RPMI8226 (cell line): Measurements from ENCODE around the gene KNG1.
"Not testable (repeated sequence)": the region's sequence is repeated elsewhere in the genome, so short reads cannot be mapped to it uniquely, and the experiment has no call there.

Source experiments
- DNase-seq: peaks from one replicate; pipeline ENCODE4 v3.0.0-alpha.2; 2015

KNG1 gene

DNA sequence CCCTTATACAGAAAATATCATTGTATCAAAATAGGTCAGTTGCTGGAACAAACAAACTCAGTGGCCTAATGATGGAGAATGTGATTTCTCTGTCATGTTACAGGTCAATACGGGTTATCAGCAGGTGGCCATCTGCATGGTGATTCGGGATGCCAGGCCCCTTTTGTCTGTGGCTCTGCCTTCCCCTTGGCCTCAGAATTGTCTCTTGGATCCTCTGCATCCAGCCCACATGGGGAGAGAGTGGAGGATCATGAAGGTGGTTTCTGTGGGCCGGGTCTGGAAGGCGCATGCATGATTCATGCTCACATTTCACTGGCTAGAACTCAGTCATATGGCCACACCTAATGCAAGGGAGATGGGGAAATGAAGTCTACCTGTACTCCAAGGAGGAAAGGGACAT is 6.5 kb upstream of the KNG1 start:
- DNase-seq: not testable (repeated sequence)

DNA sequence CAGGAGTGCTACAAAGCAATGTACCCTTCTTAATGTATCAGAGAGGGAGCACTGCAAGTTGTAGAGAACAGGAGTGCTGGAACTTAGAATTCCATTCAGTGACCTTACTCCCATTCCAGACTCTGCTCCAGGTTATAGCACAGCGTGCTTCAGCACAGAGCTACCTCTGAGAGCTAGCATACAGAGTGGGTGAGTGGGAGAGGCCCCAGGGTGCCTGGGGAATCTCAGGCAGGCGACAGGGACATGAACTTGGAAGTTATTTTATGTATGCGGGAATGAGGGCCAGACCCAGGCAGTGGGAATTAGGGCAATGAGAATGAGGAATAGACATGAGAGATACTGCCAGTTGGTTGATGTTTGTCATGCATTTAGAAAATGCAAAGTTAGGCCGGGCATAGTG is 3.7 kb upstream of the KNG1 start:
- DNase-seq: no peak

DNA sequence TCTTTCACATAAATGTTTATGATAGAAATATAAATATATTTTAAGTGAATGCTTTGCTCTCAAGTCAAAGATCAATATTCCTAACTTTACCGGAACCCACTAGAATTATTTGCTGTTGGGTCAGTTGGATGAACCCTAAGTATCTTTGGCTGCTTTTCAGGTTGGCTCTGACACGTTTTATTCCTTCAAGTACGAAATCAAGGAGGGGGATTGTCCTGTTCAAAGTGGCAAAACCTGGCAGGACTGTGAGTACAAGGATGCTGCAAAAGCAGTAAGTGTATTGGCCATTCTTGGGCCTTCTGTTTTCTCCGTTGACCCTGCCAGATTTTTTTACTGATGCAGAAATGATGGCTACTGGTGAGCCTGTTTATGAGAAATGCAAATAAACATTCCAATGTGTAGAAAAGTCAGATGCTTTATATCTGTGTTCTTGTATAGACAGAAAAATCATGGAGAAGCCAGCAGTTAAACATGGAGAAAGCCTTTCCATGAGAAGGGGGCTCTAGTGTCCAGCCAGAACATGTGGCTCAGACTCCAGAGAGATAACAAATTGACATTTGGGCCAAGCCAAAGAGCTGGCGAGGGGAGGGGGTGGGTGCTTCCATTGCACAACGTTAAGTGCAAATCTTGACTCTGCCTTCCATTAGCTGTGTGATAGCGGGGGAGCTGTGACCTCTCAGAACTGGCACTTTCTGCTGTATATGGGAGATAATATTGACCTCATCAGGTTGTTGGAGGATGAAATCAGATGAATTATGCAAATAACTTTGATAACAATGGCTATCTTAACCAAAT is 3.0 kb downstream of the KNG1 start:
- DNase-seq: no peak

DNA sequence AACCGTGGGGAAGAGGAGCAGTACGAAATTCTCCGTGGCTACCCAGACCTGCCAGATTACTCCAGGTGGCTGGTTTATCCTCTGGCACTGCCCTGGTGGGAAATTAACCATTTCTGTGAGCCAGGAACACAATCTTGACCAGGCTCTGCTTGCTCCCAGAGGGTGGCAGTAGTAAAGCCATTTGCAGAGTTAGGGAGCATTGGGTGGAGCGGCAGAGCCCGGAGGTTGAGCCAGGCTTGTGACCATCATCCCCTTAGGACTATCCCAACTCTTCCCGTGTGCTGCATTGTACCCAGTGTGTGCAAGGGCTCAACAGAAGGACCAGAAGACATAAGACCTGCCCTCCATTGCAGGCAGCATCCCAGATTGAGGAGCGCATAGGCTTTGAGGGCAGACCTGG is 5.3 kb downstream of the KNG1 start:
- peak; percentile 9 for DNase-seq

DNA sequence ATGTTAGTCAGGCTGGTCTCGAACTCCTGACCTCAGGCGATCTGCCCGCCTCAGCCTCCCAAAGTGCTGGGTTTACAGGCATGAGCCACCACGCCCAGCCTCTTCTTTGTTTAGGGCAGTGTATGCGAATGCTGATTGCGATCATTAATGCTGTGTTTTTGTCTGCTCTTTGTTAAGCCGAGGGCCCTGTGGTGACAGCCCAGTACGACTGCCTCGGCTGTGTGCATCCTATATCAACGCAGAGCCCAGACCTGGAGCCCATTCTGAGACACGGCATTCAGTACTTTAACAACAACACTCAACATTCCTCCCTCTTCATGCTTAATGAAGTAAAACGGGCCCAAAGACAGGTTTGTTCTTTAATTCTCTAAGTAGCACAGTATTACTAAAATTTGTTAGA is 7.8 kb downstream of the KNG1 start:
- DNase-seq: no peak

DNA sequence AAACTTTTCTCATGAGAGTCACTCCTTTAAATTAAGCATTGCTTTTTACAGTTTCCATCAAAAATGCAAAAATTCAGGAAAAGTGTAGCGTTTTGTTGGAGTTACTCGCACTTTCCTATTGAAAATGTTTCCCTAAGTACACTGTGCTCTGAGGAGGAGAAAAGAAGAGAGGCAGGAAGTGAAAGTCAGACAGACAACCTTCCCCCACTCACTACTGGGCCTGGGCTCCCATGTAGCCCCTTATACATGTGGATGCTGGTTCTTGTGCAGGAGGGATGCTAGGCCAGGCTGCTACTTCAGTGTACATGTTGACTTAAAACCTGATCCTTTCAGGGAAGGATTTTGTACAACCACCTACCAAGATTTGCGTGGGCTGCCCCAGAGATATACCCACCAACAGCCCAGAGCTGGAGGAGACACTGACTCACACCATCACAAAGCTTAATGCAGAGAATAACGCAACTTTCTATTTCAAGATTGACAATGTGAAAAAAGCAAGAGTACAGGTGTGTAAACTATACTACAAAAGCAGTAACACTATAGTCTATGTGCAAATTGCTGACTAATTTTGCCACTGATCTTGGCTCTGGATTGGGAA is 15.1 kb downstream of the KNG1 start:
- DNase-seq: no peak

DNA sequence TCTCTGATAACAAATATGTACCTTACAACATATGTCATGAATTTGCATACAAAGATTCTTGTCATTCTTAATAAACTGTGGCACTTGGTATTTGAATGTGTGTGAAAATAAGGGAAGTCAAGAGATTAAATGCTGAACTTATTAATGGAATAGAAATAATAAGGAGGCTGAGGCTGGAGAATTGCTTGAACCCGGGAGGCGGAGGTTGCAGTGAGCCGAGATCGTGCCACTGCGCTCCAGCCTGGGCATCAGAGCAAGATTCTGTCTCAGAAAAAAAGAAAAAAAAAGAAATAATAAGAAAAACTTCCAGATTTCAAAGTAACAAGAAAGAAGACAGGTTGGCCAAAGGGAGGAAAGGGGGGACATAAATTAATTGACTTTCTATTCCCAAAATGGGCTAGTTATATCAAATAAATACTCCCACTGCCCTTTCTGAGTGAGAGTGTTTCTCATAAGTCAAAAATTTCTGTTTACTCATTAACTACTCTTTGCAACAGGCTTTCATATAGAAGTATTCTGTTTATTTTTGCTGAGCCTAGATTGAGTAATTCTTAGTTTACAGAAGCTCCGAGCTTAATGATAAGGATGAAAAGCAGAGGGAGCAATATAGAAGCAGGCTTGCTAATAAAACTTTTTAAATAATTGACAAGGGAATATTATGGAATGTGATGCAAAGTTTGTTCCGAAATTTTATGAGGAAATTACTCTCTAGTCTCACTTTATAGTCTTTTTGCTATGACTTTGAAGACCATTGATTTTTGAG is 25.6 kb downstream of the KNG1 start:
- DNase-seq: no peak

DNA sequence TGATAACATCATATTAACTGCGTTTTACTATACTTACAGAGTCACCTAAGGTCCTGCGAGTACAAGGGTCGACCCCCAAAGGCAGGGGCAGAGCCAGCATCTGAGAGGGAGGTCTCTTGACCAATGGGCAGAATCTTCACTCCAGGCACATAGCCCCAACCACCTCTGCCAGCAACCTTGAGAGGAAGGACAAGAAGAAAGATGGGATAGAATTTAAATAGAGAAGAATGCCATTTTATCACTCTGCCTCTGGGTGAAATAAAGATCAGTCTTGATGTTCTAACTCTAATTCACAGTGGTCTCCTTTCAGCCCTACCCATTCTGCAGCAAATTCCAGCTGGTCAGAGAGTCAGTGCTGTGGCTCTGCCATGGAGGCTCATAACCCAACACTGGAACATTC is 26.5 kb downstream of the KNG1 start:
- no peak for DNase-seq

DNA sequence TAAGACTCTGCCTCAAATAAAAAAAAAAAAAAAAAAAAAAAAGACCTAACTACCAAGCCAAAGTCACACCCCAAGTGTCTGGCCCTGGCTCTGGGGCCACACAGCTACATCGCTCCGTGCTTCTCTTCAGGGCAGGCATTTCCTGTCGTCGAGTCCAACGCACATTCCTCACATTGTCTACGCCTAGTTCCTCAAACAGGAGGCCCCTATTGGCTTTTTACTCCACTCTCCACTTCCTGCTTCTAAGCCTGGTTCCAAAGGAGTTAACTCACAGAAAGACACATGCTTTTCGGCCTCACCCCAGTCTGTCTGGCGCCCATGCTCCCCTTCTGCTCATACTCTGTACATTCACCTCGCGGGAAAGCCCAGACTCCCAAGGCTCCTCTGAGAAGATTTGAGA is 28.8 kb downstream of the KNG1 start:
- DNase-seq: peak; percentile 33

DNA sequence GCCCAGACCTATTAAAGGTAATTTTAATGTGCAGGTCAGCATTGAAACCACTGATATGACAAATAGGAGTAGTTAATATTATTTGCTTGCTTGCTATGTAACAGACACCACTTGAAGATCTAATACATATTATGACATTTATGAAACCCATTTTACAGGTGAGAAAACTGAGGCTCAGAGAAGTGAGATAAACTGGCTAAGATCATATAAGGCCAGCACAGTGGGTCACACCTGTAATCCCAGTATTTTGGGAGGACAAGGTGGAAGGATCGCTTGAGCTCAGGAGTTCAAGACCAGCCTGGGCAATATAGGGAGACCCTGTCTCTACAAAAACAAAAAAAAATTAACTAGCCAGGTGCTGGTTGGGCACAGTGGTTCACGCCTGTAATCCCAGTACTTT is 33.2 kb downstream of the KNG1 start:
- no peak for DNase-seq

DNA sequence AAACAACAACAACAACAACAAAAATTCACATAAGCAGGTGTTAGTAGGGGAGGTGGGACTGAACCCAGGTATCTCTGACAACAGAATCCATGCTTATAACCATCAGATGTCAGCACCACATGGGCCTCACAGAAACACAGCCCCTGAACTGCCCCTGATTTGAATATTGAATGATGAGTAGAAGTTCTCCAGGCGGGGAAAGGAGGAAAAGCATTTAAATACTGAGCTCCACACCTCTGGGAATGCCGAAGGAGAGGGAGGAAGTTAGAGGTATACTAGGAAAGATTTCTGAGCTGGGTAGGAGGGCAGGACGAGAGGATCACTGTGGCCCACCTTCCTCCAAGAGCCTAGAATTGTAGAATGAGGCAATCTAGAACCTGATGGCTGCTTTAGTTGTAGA is 34.3 kb downstream of the KNG1 start:
- DNase-seq: no peak

DNA sequence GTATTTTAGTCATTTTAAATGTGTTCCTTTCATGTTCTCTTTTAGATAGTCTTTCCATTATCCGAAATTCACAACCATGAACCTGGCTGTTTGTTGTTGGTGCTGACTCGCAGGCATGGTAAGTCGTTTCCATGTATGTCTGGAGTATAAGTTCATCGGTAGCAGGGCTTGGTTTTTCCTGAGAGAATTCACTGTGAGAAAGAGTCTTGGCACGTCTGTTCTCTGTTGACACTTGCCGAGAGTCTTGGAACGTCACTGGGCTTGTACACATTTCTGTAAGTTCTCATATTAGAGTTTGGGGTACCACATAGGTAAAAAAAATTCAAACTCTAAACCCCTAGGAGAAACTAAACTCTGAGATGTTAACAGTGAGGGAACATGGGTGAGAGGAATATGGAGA is 36.8 kb downstream of the KNG1 start:
- no peak for DNase-seq

DNA sequence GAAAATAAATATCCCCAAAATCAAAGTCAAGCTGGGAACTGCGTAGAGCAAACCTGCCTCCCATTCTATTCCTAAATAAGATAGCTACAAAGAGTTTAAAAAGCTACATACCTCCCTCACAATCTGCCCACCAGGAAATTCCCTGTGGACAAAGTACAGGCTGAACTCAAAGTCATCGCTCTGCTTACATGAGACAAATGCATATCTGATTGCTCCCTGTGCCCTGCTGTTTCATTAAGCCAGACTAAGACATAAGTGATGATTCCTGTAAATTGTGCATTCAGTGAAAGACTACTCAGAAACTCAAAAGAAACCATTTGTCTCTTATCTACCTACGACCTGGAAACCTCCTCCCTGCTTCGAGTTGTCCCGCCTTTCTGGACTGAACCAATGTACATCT is 37.7 kb downstream of the KNG1 start:
- DNase-seq: no peak

DNA sequence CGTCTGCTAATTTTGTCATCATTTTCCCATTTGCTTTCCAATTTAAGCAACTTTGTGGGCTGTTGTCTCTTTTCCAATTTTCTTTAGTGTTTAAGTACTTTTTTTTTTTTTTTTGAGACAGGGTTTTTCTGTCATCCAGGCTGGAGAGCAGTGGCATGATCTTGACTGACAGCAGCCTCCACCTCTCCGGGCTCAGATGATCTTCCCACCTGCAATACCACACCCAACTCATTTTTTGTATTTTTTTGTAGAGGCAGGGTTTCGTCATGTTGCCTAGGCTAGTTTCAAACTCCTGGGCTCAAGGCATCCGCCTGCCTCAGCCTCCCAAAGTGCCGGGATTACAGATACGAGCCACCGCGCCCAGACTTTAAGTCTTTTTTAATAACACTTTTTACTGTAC is 40.1 kb downstream of the KNG1 start:
- DNase-seq: no peak

DNA sequence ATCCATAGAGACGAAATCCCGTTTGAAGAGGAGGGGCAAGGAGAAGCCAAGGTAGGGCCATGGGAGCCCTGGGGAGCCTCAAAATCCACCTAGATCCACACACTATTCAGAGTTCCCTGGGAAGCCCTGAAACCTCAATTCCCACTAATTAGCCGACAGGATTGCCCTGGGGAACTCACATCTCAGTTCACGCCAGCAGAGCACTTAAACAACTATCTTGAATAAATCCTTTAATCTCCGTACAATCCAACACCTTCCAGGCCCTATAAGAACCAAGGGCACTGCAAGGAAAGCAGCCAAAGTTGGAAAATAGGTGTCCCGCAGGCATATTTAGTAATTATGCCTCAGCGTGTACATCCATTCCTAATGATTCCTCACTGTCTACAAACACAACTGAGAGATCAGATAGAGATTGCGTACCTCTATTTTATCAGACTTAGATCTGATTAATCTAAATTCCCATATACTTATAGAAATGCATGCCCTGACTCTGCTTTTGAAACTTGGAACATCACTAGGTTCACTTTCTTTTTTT is 40.6 kb downstream of the KNG1 start:
- DNase-seq: no peak

DNA sequence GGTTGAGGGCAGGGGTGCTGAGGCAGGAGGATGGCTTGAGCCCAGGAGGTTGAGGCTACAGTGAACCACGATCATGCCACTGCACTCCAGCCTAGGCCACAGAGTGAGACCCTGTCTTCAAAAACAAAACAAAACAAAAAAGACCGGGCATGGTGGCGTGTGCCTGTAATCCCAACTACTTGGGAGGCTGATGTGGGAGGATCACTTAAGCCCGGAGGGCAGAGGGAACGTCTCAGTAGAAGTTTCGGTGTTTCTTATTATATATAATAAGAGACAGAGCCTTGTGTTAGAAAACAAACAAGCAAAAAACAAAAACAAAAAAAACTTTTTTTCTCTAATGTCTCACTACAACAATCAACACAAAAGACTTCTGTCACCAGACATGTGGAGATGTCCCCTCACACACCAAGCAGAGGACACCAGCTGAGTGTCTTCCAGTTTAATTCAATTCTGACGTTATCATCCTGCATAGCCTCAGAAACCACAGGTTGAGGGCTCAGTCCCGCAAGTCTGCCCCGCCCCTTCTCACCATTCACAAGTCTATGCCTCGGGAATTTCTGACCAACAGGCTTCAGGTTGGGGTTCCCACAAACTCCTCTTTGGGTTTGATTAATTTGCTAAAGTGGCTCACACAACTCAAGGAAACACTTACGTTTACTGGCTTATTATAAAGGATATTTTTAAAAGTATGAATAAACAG is 42.2 kb downstream of the KNG1 start:
- no peak for DNase-seq

DNA sequence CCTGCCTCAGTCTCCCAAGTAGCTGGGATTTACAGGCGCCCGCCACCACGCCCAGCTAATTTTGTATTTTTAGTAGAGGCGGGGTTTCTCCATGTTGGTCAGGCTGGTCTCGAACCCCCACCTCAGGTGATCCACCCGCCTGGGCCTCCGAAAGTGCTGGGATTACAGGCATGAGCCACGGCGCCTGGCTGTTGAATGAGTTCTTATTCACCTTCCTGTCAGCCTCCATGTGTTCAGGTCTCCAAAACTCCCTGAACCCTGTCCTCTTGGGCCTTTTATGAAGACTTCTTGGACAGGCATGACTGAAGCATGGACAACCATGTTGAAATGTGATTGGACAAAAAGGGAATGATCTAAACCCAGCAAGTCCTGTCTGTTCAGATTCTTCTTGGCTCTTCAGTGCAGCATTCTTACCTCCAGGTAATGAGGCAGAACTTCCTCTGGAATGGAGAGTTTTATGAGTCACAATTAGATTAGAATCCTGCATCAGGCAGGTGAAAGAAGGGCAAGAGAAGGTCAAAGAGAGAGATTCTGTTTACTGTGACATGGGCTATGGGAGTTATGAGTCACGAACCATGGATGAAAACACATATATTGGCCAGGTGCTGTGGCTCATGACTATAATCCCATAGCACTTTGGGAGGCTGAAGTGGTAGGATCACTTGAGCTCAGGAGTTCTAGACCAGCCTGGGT is 43.1 kb downstream of the KNG1 start:
- DNase-seq: no peak

DNA sequence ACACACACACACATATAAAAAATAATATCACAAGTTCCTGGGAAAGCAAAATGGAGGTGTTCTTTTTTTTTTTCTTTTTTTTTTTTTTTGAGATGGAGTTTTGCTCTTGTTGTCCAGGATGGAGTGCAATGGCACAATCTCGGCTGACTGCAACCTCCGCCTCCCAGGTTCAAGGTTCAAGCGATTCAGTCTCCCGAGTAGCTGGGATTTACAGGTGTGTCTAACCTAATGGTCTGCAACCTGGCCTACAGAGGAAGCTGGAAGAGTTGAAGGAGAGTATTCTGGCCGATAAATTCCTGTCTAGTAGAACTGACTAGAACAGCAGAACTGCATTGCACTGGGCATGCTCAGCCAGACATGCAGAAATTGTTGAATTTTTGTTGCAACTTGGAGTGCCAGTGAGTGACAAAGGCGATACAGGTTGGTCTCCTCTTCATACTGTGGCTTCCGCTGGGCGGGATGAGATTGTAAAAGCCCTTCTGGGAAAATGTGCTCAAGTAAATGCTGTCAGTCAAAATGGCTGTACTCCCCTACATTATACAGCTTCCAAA is 43.8 kb downstream of the KNG1 start:
- DNase-seq: no peak

DNA sequence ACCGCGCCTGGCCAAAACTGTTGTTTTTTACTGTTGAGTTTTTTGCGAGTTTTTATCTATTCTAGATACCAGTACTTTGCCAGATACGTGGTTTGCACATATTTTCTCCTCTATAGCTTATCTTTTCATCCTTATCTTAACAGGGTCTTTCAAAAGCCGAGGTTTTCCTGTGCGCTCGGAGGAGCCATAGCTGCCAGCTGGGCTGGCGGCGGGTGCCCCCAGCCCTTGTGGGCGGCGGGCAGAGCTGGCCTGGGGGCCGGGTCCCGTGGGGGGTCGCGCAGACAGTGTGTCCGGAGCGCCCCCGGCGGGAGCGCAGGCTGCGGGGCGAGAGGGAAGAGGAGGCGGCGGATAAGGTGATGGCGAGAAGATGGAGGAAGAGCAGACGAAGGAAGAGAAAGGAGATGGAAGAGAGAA is 55.1 kb downstream of the KNG1 start:
- DNase-seq: no peak

DNA sequence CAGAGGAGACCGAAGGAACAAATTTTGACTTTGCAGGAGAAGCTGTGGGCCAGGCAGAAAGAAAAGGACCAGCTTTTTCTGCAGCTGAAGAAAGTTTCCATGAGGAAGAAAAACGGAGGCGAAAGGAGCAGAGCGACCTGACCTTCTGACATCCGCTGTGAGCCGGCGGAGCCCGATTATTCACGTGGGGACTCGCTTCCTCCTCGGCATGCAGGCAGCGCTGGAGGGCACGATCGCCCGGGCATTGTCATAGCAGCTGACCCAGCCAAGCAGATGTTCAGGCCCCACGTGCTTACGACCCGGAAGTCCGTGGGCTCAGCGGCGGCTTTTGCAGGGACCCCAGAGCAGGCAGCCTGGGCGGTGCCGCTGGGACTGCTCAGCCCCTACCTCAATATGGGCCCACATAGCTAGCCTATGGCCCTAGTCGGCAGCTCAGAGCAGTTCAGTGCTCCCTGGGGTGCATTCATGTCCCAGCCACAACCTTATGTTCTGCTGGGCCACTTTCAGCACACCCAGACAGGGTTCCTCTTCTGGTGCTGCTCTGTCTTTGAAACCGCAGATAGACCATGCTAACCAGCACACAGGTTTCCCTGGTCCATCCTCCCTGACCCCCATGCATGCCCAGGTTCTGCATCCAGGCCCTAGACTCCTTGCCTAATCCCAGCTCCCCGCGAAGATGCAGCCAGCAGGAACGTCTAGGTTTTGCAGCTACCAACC is 55.7 kb downstream of the KNG1 start:
- DNase-seq: peak; percentile 73

DNA sequence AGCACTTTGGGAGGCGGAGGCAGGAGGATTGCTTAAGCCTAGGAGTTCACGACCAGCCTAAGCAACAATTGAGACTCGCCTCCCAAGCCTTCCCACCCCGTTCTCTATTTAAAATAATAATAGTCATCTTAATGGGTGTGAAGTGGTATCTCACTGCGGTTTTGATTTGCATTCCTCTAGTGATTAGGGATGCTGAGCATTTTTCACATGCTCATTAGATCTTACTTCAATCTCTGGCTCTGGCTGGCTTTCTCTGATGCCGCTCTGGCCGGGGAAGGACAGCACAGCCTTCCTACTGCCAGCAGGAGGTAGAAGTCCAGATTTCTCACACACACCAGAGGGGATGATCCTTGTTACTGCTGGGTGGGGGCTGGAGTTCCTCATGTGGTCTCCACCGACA is 58.8 kb downstream of the KNG1 start:
- no peak for DNase-seq

DNA sequence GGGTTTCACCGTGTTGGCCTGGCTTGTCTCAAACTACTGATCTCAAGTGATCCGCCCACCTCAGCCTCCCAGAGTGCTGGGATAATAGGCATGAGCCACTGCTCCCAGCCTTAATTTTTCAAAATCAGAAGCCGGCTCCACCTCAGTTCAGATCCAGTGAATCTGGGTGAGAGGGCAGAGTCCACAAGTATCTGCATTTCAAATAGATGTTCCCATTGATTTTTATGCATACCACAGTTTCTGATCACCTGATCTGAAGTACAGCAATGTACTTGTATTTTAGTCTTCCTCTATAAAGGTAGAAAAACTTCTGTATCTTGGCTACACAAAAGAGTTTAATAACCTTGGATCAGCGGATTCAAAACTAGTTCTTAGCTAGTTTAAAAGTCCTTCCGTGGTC is 62.0 kb downstream of the KNG1 start:
- DNase-seq: no peak
